HG03159 (cell line): ENCODE data around the gene NSUN6.

Experiments
- ATAC-seq: cut with Tn5 transposase; IDR thresholded peaks from one replicate; pipeline ENCODE4 v1.9.1; 2021; ENCODE audit warnings: mild to moderate bottlenecking, moderate library complexity; ENCODE audit not compliant: unreplicated experiment

Gene NSUN6, protein sequence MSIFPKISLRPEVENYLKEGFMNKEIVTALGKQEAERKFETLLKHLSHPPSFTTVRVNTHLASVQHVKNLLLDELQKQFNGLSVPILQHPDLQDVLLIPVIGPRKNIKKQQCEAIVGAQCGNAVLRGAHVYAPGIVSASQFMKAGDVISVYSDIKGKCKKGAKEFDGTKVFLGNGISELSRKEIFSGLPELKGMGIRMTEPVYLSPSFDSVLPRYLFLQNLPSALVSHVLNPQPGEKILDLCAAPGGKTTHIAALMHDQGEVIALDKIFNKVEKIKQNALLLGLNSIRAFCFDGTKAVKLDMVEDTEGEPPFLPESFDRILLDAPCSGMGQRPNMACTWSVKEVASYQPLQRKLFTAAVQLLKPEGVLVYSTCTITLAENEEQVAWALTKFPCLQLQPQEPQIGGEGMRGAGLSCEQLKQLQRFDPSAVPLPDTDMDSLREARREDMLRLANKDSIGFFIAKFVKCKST

DNA sequence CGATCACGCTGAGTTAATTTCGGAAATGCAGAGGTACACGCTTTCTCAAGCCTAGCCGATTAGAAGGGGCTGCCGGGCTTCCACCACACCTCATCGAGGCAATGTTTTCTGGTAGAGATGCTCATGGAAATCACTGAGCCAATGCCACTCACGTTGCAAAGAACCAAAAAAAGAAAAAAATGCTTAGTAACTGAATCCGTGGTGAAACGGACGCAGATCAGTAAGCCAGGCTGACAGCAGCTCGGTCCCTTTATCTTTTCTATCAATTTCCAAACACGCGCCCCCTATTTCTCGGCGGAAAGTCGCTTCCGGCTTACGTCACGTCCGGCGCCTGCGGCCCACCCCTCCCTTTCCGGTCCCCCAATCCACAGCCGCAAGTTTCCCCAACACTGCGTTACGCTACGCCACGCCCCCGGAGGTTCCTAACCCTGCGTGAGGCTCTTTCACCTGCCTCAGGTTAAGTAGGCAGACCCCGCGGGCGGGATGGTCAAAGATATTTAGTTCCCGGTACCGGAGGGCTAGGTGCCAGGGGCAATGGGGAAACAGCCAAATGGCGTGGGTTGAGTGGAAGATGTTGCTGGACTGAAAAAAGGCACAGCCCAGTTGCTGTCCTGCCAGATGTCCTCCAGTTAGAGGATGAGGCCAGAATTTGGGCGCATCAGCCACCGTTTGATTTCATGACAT is at the start of gene NSUN6:
Gene NSUN6 (minus strand): TSS at position 264 of the 684 bp plus-strand sequence. CDS start 384 bp downstream, outside the sequence.
- peak; percentile 98 for ATAC-seq

DNA sequence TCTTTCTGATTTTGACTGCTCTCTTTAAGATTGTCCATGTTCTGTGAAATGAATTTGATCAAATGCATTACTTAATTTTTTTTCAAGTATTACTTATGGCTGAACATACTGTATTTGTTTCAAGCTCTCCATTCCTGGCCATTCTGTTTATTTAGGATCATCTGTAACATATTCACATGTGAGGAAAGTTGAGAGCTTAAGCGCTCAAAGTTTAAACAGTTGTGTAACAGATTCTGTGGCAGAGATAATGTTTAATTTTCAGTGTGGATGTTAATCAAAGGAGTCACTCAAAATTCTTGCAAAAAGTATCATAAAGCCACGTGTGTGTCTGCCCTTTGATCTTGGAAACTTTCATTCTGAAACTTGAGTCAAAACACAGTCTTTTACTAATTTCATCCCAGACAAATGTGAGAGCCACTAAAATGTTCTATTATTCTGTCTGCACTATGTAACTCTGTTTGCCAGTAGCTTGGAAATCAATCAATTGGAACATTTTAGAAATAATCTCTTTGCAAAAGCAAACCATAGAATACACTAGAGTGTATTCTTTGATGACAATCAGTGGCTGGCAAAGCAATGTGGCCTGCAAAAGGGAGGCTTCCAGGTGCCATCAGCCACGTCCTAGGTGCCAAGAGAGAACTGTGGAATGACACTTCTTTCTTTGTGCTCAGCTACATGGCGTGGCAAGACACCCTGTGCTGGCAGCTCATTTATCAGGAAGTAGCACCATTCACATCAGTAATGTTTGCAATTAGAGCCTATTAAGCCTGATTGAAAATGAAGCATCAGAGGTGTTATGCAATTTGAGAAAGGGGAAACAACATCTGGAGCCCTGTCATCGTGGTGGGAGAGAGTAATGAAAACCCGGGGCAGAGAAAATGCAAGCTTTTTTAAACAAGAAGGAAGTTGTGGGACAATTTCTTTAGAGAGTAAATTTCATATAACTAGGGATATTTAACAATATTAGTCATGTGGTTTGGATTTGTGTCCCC is 48.8 kb upstream of the NSUN6 start:
- no peak for ATAC-seq

DNA sequence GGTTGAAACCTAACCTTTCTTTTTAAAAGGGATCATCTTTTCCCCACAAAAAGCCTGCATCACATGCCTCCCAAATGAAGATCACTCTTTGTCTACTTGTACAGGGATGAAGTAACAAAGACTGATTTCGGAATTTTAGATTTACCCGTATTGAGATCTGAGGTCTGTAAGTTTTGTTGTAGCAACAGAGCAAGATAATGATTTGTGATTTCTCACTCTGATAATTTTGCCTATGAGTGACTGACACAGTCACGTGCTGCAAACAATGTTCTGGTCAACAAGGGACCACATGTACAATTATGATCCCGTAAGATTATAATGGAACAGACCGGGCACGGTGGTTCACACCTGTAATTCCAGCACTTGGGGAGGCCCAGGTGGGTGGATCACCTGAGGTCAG is 39.2 kb upstream of the NSUN6 start:
- no peak for ATAC-seq

DNA sequence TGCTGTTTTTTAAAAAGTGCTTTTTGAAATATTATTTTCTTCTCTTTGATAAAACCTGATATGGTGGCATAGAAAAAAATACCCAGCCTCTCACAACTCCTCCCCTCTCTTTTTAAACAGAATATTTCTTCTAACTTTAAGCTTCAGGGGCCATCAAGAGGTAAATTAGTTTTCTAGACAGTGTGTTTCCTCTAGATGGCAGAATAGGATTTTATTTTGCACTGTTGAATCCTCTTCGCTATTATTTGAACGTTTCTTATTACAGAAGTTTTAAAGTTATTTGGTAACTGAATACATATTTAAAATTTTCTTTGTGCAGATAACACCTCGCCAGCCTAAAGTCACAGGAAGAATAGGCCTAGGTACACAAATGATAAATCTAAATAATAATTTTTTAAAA is 38.1 kb upstream of the NSUN6 start:
- no peak for ATAC-seq

DNA sequence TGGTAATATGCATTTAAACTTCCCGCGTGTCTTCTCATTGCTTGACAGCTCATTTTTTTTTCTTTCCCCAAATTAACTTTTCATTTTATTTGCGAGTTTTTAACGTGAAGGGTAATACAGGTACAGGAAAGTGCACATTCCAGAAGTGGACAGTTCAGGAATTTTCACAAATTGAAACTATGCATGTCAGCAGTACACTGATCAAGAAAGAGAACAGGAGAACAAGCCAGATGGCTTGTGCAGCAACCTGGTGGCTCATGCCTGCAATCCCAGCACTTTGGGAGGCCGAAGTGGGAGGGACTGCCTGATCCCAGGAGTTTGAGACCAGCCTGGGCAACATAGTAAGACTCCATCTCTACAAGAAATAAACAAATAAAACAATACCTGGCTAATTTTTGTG is 36.3 kb upstream of the NSUN6 start:
- ATAC-seq = no peak

DNA sequence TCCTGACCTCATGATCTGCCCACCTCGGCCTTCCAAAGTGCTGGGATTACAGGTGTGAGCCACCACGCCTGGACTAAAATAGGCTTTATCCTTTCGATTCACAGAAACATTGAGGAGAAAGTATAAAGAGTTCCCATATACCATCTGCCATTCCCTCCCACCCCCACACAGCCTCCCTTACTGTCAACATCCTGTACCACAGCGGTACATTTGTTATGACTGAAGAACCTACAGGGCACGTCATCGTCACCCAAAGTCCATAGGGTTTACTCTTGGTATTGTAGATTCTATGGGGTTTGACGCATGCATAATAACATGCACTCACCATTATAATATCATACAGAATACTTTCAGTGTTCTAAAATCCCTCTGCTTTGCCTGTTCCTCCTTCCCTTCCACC is 35.8 kb upstream of the NSUN6 start:
- no peak for ATAC-seq

GRCh38 chr10:18685555-18685954 is 34.2 kb upstream of the NSUN6 start:
- no peak for ATAC-seq

DNA sequence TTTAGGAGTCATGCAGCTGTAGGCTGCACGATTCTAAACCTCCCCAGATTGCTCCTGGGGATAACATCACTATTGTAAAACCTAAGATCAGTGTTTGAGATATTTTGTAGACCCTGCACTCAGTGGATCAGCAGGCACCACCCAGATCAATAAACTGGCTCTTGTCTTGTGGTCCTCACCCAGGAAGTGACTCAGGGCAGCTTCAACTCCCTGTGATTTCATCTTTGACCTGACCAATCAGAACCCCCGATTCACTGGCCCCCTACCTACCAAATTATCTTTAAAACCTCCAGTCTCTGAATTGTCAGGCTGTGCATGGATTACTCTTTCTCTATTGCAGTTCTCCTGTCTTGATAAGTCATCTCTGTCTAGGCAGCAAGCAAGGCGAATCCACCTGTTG is 33.6 kb upstream of the NSUN6 start:
- no peak for ATAC-seq

DNA sequence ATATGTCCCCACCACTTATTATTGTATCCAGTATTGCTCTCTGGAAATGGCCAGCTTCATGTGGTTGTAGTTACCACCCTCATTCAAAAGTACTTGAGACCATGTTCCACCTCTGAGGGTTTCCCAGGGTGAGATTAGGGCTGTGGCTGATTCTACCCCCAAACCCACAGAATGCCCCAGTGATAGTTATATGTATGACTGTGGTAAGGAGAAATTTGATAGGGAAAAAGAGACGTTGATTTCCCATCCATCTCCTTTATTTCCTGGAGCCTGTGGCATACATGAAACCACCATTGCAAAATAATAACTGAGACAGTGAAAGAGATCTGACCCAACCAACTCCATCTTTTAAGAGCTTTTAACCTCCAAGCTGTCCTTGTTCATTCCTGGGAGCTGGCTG is 33.0 kb upstream of the NSUN6 start:
- ATAC-seq = no peak

GRCh38 chr10:18683427-18683826 is 32.0 kb upstream of the NSUN6 start:
- no peak for ATAC-seq

DNA sequence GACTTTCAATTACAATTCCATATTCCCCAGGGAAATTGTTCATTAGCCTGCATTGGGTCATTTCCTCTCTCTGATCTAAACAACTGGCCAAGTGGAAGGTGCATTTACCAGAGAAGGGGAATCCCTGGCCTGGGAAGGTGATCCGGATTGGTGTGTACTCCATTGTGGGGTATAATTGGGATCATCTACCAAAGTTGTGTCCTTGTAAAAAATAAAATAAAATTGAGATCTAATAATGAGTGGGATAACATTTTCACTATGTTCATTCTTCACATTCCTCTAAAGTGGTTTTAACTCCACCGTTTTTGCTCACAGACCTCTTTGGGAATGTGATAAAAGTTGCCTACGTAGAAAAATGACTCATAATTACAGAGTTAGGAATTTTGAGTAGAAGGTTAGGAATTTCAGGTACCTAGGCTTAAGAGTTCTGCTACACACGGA is 30.6 kb upstream of the NSUN6 start:
- no peak for ATAC-seq

DNA sequence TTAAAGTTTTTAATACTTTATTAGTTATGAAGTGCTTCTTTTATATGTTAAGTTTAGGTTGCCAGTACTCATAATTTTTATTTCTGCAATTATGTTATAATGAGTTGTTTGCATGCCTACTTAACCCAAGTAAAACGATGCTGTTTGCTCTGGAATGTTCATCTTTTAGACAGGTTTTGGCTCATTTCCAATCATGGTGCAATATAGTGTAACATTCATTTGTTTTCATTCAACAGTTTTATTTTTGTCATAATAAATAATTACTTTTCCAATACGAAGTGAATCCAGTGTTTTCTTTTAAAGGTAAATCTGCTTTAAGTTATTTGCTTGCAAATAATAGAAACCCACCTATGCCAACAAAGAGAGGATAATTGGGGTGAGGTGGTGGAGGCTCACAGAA is 30.0 kb upstream of the NSUN6 start:
- ATAC-seq = no peak

DNA sequence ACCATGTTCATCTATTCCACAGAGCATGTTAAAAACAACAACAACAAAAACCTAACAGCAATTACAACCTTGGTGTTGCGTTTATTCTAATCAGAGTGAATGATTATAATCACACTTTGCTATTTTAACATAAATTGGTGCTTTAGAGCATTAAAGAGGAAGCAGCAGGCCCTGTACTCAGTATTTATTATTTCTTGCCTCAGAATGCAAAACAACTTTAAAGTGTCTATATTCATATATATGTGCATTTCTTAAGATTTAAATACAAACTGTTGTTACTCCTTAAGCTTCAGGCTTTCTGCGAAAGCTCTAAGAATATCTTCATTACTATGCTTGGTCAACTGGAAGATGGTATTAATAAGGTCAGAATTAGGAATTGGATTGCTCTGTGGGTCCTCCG is 29.4 kb upstream of the NSUN6 start:
- no peak for ATAC-seq

GRCh38 chr10:18675086-18675801 is 23.9 kb upstream of the NSUN6 start:
- ATAC-seq = no peak

DNA sequence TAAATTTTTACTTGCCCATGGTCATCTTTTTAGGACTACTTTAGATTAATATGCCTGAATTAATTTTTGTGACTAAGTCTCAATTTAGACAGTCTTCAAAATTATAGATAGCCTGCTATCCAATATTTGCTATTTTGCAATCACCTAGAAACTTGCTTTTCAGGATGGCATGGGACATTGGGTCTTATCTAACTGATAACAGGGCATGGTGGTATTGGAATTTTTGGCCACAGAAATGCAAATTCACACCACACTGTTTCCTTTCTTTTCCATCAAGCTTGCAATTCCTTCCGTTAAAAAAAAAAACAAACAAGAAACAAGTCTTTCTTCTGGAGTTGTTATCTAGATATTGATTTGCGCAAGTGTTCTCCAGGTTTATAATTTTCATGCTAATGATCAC is 16.6 kb upstream of the NSUN6 start:
- ATAC-seq = no peak

GRCh38 chr10:18666810-18667209 is 15.4 kb upstream of the NSUN6 start:
- no peak for ATAC-seq

DNA sequence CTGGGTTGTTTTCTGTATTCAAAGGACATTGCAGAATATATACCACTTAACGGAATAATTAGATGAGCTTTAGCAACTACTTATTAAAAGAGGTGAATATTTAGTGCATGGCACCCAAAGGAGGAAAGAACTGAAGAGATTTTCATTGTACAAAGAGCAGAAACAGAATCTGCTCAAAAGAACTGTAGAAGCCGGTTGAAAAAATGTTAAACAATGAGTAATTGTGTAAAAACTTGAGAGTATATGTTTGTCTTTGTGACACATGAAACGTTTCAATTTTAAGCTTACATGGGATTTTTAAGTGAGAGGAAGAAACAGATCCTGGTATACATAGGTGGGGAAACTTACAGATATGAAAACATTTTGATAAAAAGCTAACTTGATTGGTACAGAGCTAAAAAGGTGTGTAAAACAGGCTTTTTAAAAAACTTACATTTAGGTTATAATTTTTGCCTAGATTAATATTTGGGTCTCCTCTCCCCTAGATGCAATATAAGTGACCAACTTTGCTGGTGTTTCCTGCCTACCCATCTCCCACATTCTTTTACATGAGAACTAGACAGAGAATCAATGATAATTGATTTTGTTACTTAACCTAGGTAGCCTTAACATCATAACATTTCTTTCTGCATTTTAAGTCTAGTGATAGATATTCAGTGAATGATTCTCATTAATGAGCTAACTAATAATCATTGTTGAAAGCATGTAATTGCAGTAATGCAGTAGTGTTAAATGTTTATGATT is 14.6 kb upstream of the NSUN6 start:
- no peak for ATAC-seq

DNA sequence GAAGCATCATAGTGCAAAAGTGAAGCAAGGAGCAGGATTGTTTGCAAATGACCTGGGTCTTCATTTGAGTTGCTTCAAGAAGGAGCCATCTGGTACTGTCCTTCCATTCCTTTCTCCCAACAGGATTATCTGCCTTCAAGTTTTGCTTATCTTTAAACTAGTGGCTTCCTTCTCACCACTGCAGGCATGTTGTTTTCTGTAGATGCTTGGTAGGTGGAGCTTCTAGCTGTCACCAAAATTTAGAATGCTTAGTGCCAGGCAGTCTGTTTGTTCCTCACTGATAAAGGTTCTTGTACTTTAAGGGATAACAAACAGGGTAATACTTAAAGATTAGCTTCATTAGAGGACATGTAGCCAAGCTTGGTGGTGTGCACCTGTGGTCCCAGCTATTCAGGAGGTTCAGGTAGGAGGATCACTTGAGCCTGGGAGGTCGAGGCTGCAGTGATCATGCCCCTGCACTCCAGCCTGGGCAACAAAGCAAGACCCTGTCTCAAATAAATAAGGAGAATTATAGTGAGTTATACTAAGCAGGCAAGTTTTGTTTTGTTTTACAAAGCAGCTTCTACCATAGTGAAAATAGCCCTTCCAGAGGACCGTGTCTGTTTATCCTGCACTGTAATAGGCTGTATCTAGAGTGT is 13.6 kb upstream of the NSUN6 start:
- ATAC-seq = no peak

DNA sequence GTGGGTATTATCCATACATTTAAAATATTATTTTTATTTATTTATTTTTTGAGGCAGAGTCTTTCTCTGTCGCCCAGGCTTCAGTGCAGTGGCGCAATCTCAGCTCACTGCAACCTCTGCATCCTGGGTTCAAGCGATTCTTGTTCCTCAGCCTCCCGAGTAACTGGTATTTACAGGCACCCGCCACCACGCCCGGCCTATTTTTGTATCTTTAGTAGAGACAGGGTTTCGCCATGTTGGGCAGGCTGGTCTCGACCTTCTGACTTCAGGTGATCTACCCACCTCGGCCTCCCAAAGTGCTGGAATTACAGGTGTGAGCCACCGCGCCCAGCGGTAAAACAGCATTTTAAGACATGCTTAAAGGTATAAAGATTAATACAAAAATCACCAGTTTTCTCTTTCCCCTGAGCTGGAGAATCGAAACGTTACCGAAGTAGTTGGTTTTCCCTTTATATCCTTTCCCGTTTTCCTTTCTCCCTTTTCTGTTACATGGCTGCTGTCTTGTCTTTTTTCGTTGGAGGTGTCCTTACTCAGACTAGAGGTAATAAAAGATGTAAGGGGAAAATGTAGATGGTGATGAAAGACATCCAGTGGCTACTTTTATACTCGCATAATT is 9.5 kb upstream of the NSUN6 start:
- no peak for ATAC-seq
